Measurements from ENCODE around the gene HTR7. TPM values are rescaled to one million over a fixed set of nuclear protein-coding genes. Genes with fewer than 3 reads are reported as not detected.
"Not testable (repeated sequence)": the region's sequence is repeated elsewhere in the genome, so short reads cannot be mapped to it uniquely, and the experiment has no call there.

Gene HTR7
- total and polyA plus RNA-seq, 2 experiments from 2014 or later: 0.23 to 1.8 TPM

GRCh38 chr10:90880059-90880719, 22.4 kb upstream of the HTR7 start:
- peak; percentile 67 for TF ChIP-seq CTCF (IDR thresholded peaks at IDR 0.05; ENCODE audit: poor library complexity)
- not testable (repeated sequence) for H3K4me1 ChIP-seq (ENCODE audit: insufficient read depth); H3K4me3 ChIP-seq; H3K27ac ChIP-seq; H3K9me2 ChIP-seq (replicated peaks; ENCODE audit: insufficient read depth); H3K9me3 ChIP-seq (ENCODE audit: low read depth); H3K4me2 ChIP-seq; H3K27me3 ChIP-seq; H4K20me1 ChIP-seq (ENCODE audit: insufficient read depth, poor library complexity, severe bottlenecking); H2AFZ ChIP-seq; H3K36me3 ChIP-seq (replicated peaks; ENCODE audit: insufficient read depth, low read depth); H3K79me2 ChIP-seq
- DNase-seq (ENCODE audit: low spot score): peak; percentile 39
- 81% methylated on average over 8 of the region's 8 CpGs for WGBS (ENCODE audit: low lambda C conversion rate, missing lambda C conversion rate)

GRCh38 chr10:90879062-90879461, 21.2 kb upstream of the HTR7 start:
- Histone ChIP-seq H3K9me3 (ENCODE audit: low read depth) (no peaks in the 10 kb centered on the region), H3K4me3 (no peak overlapping the region), H3K4me2 (no peak overlapping the region), H3K27me3 (no peaks in the 10 kb centered on the region), H3K27ac (no peak overlapping the region), H3K36me3 (replicated peaks; ENCODE audit: insufficient read depth, low read depth) (no peaks in the 10 kb centered on the region), H3K4me1 (ENCODE audit: insufficient read depth) (no peaks in the 10 kb centered on the region), H4K20me1 (ENCODE audit: insufficient read depth, poor library complexity, severe bottlenecking) (no peaks in the 10 kb centered on the region), H2AFZ (no peak overlapping the region), H3K9me2 (replicated peaks; ENCODE audit: insufficient read depth) (no peaks in the 10 kb centered on the region), H3K79me2 (peaks cover 5% of the 10 kb centered on the region)
- TF ChIP-seq CTCF (IDR thresholded peaks at IDR 0.05; ENCODE audit: poor library complexity) (no peak), EZH2 (IDR thresholded peaks at IDR 0.05; ENCODE audit: borderline replicate concordance) (no peak), EZH2phosphoT487 (IDR thresholded peaks at IDR 0.05; ENCODE audit: low read depth, severe bottlenecking, unreplicated experiment) (no peak)
- DNase-seq (ENCODE audit: low spot score): no peak
- WGBS (ENCODE audit: low lambda C conversion rate, missing lambda C conversion rate): 91% methylated on average over 2 of the region's 2 CpGs

GRCh38 chr10:90872648-90873020, 14.8 kb upstream of the HTR7 start:
- peak overlapping the region; percentile 89 for H2AFZ ChIP-seq
- no peaks in the 10 kb centered on the region for H3K9me3 ChIP-seq (ENCODE audit: low read depth)
- H3K27me3 ChIP-seq: no peaks in the 10 kb centered on the region
- peak overlapping the region; percentile 70 for H3K4me3 ChIP-seq
- no peak for DNase-seq (ENCODE audit: low spot score)
- peak overlapping the region; percentile 67 for H3K27ac ChIP-seq
- no peaks in the 10 kb centered on the region for H4K20me1 ChIP-seq (ENCODE audit: insufficient read depth, poor library complexity, severe bottlenecking)
- H3K36me3 ChIP-seq (replicated peaks; ENCODE audit: insufficient read depth, low read depth): no peaks in the 10 kb centered on the region
- no peaks in the 10 kb centered on the region for H3K9me2 ChIP-seq (replicated peaks; ENCODE audit: insufficient read depth)
- no peaks in the 10 kb centered on the region for H3K4me1 ChIP-seq (ENCODE audit: insufficient read depth)
- no peak for TF ChIP-seq EZH2 (IDR thresholded peaks at IDR 0.05; ENCODE audit: borderline replicate concordance)
- no peak for TF ChIP-seq CTCF (IDR thresholded peaks at IDR 0.05; ENCODE audit: poor library complexity)
- no peak for TF ChIP-seq EZH2phosphoT487 (IDR thresholded peaks at IDR 0.05; ENCODE audit: low read depth, severe bottlenecking, unreplicated experiment)
- 51% methylated on average over 8 of the region's 8 CpGs for WGBS (ENCODE audit: low lambda C conversion rate, missing lambda C conversion rate)
- H3K79me2 ChIP-seq: peaks cover 24% of the 10 kb centered on the region
- peak overlapping the region; percentile 84 for H3K4me2 ChIP-seq

Data from hepatocyte (in vitro differentiated cells).